ENCODE results near the gene PVR. TPM values are rescaled to one million over a fixed set of nuclear protein-coding genes. Genes with fewer than 3 reads are reported as not detected.
"Not testable (repeated sequence)": the region's sequence is repeated elsewhere in the genome, so short reads cannot be mapped to it uniquely, and the experiment has no call there.

The PVR gene
- total RNA-seq, 1 experiment from 2014 or later: 141 TPM

DNA sequence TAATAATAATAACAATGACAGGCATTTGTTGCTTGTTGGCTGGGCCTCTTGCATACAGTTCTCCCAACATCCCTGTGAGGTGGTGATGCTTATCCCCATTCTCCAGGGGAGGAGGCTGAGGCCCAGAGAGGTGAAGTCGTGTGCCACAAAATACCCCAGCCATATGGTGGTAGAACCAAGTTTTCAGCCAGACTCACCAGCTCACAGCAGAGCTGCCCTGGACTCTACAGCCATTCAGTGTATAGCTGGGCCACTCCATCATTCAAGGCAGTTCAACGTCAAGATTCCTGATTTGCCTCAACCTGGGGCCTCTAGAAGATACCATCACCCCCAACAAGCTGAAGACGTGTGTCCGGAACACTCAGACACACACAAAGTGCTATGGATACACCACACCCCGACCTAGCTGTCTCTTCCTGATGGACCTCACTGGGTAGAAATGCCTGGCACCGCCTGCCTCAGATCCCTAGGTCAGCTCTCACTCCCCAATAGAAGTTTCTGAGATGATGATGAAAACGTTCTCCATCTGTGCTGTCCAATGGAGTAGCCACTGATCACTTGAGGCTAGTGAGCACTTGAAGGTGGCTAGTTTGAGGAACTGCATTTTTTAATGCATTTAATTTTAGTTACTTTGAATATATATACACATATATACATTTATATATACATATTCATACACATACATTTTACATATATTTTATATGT, 23.3 kb downstream of the PVR start:
- no peak for DNase-seq (ENCODE audit: unreplicated experiment)
- BruUV-seq (replicated peaks): no TSS peak

GRCh38 chr19:44668985-44669764, 25.5 kb downstream of the PVR start:
- ChIA-PET CTCF (interaction anchor here (0.6 to 1.0 kb wide), 2 partner anchors 19 to 83 kb away, joined by 3 read pairs; no protein-coding TSS in a partner anchor), POLR2A (interaction anchor here (1.0 kb wide), 1 partner anchor 92 kb away, joined by 3 read pairs; no protein-coding TSS in a partner anchor)
- H3K9me3 Mint-ChIP-seq (ENCODE audit: unreplicated experiment): no peaks in the 10 kb centered on the region
- no peaks in the 10 kb centered on the region for H3K27me3 Mint-ChIP-seq (ENCODE audit: insufficient read depth, unreplicated experiment)
- peaks cover 6% of the 10 kb centered on the region for H3K36me3 Mint-ChIP-seq (ENCODE audit: insufficient read depth, unreplicated experiment)
- BruUV-seq (replicated peaks): no TSS peak
- intact Hi-C loops (cut with micrococcal nuclease): no loop called here
- H3K4me1 Mint-ChIP-seq (ENCODE audit: insufficient read depth, unreplicated experiment): no peaks in the 10 kb centered on the region
- no peak overlapping the region for H3K4me3 Mint-ChIP-seq (ENCODE audit: unreplicated experiment)
- no peak overlapping the region for H3K27ac Mint-ChIP-seq (ENCODE audit: low read depth, unreplicated experiment)
- no peak for DNase-seq (ENCODE audit: unreplicated experiment)
- TF ChIP-seq, protein P1, sequence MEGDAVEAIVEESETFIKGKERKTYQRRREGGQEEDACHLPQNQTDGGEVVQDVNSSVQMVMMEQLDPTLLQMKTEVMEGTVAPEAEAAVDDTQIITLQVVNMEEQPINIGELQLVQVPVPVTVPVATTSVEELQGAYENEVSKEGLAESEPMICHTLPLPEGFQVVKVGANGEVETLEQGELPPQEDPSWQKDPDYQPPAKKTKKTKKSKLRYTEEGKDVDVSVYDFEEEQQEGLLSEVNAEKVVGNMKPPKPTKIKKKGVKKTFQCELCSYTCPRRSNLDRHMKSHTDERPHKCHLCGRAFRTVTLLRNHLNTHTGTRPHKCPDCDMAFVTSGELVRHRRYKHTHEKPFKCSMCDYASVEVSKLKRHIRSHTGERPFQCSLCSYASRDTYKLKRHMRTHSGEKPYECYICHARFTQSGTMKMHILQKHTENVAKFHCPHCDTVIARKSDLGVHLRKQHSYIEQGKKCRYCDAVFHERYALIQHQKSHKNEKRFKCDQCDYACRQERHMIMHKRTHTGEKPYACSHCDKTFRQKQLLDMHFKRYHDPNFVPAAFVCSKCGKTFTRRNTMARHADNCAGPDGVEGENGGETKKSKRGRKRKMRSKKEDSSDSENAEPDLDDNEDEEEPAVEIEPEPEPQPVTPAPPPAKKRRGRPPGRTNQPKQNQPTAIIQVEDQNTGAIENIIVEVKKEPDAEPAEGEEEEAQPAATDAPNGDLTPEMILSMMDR (IDR thresholded peaks at IDR 0.05; ENCODE audit: unreplicated experiment): no peak

More for the DNA sequence above, 23.3 kb downstream of the PVR start:
- H3K4me1 Mint-ChIP-seq (ENCODE audit: insufficient read depth, unreplicated experiment): no peaks in the 10 kb centered on the region
- POLR2A ChIA-PET: no interaction called here
- H3K36me3 Mint-ChIP-seq (ENCODE audit: insufficient read depth, unreplicated experiment): peaks cover 22% of the 10 kb centered on the region
- intact Hi-C loops (cut with micrococcal nuclease): no loop called here
- CTCF ChIA-PET: interaction anchor here (0.9 to 1.5 kb wide), 3 partner anchors 9 to 96 kb away, joined by 3 to 7 read pairs (median 3); no protein-coding TSS in a partner anchor
- TF ChIP-seq, protein P1 (IDR thresholded peaks at IDR 0.05; ENCODE audit: unreplicated experiment): no peak
- no peaks in the 10 kb centered on the region for H3K27me3 Mint-ChIP-seq (ENCODE audit: insufficient read depth, unreplicated experiment)
- no peak overlapping the region for H3K4me3 Mint-ChIP-seq (ENCODE audit: unreplicated experiment)
- H3K27ac Mint-ChIP-seq (ENCODE audit: low read depth, unreplicated experiment): no peak overlapping the region
- no peaks in the 10 kb centered on the region for H3K9me3 Mint-ChIP-seq (ENCODE audit: unreplicated experiment)

GRCh38 chr19:44670027-44670426, 26.3 kb downstream of the PVR start:
- H3K4me3 Mint-ChIP-seq (ENCODE audit: unreplicated experiment); BruUV-seq (replicated peaks); H3K27me3 Mint-ChIP-seq (ENCODE audit: insufficient read depth, unreplicated experiment); H3K4me1 Mint-ChIP-seq (ENCODE audit: insufficient read depth, unreplicated experiment); H3K27ac Mint-ChIP-seq (ENCODE audit: low read depth, unreplicated experiment); POLR2A ChIA-PET; intact Hi-C loops (cut with micrococcal nuclease); H3K36me3 Mint-ChIP-seq (ENCODE audit: insufficient read depth, unreplicated experiment); DNase-seq (ENCODE audit: unreplicated experiment); H3K9me3 Mint-ChIP-seq (ENCODE audit: unreplicated experiment): not testable (repeated sequence)
- CTCF ChIA-PET: interaction anchor here (1.0 kb wide), 1 partner anchor 18 kb away, joined by 3 read pairs; no protein-coding TSS in a partner anchor

DNA sequence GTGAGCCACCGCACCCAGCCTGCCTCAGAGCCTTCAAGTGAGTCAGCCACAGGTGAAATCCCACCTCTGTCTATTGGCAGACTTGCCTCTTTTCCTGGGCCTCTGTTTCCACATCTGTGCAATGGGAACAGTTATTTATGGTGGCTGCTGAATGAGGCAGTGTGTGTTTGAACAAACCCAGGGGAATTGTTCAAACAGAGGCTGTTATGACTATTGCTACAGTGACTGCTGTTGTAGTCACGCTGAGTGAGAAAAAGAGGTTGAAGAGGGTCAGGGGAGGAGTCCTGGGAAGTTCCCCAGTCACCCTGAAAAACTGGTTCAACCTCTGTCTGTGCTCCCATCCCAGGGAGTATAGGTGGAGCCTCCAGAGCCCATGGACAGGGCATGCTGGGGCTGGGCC, 27.7 kb downstream of the PVR start, which contains the start of gene CEACAM19:
TSS of gene CEACAM19 (plus strand) at position 83 of the 400 bp plus-strand sequence. CDS start 450 bp downstream, outside the sequence.
- Mint-ChIP-seq H3K27me3 (ENCODE audit: insufficient read depth, unreplicated experiment) (no peaks in the 10 kb centered on the region), H3K36me3 (ENCODE audit: insufficient read depth, unreplicated experiment) (peaks cover 9% of the 10 kb centered on the region), H3K4me3 (ENCODE audit: unreplicated experiment) (no peak within 1 kb of the TSS), H3K4me1 (ENCODE audit: insufficient read depth, unreplicated experiment) (no peaks in the 10 kb centered on the region), H3K27ac (ENCODE audit: low read depth, unreplicated experiment) (no peak within 1 kb of the TSS), H3K9me3 (ENCODE audit: unreplicated experiment) (no peaks in the 10 kb centered on the region)
- TF ChIP-seq, protein P1 (IDR thresholded peaks at IDR 0.05; ENCODE audit: unreplicated experiment): no peak
- ChIA-PET POLR2A (interaction anchor here (0.8 to 1.3 kb wide), 2 partner anchors 46 to 83 kb away, joined by 3 to 4 read pairs; no protein-coding TSS in a partner anchor), CTCF (interaction anchor here (0.7 kb wide), 1 partner anchor 12 kb away, joined by 3 read pairs; no protein-coding TSS in a partner anchor)
- no peak for DNase-seq (ENCODE audit: unreplicated experiment)
- intact Hi-C loops (cut with micrococcal nuclease): no loop called here
- no TSS peak for BruUV-seq (replicated peaks)

All from MCF 10A (cell line).